ENCODE measurements around the gene DCAF6. TPM values are rescaled to one million over a fixed set of nuclear protein-coding genes. Genes with fewer than 3 reads are reported as not detected.

Gene DCAF6
- total and polyA plus RNA-seq, 4 donors: 19.7 to 120 (median 28.2) TPM

DNA sequence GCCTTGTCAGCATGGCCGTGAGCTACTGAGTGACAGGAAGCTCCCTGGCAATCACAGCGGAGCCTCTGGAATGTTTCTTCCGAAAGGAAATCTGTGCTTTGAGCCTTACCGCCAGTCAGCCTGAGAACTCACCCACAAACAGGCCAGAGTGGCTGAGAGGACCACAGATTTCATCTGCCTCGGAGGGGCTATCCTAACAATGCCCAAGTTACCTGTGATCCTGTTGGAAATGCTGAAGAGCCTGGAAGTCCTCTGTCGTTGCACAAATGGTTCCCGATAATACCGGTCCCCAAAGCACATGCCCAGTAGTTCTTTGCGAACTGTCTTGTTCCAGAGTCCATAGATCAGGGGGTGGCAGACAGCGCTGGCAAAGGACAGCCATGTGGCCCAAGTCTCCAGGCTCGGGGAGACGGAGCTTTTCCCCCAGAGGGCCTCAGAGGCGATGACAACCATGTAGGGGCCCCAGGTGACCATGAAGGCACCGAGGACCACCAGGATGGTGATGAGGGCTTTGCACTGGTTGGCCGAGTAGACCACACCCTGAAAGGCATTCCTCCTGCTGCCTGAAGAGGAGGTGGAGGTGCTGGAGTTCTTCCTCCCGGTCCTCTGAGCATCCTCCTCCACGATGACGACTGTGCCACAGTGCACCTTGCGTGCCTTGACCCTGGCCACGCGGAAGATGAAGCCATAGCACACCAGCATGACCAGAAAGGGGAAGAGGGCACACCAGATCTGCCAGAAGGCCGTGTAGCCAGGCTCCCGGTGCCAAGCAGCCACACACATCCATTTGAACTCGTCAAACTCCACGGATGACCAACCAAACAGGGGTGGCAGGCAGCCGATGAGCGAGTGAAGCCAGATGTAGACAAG, 160.0 kb downstream of the DCAF6 start:
- Histone ChIP-seq H3K36me3 (ENCODE audit: control insufficient read depth in 4 of 4, insufficient read depth in 4 of 4, low read length in 4 of 4) (peaks cover 0 to 14% (median 10%) of the 10 kb centered on the region in 4 donors), H3K27me3 (ENCODE audit: control insufficient read depth in 3 of 3, insufficient read depth in 3 of 3, low read length in 2 of 3) (no peaks in the 10 kb centered on the region), H3K9me3 (ENCODE audit: control insufficient read depth in 4 of 4, insufficient read depth in 3 of 4, low read length in 3 of 4) (no peaks in the 10 kb centered on the region), H3K27ac (ENCODE audit: low read depth in 1 of 2, low read length in 1 of 2) (no peak overlapping the region), H3K4me3 (no peak overlapping the region), H3K4me1 (ENCODE audit: control insufficient read depth in 5 of 5, insufficient read depth in 5 of 5, low read length in 5 of 5) (peaks cover 0 to 9% (median 0%) of the 10 kb centered on the region in 5 donors), H3K9ac (ENCODE audit: insufficient read depth in 1 of 2, low read length in 2 of 2) (no peak overlapping the region)
- ATAC-seq (ENCODE audit: insufficient read depth, low FRiP score): no peak
- WGBS, 2 donors: 94 to 95% methylated on average over 27 of the region's 27 CpGs
- DNase-seq: no peak
- TF ChIP-seq CTCF (IDR thresholded peaks at IDR 0.05; ENCODE audit: control extremely low read depth, extremely low read depth): no peak

GRCh38 chr1:168097921-168098528, 161.5 kb downstream of the DCAF6 start:
- Histone ChIP-seq H3K4me3 (no peak overlapping the region), H3K9me3 (ENCODE audit: control insufficient read depth in 4 of 4, insufficient read depth in 3 of 4, low read length in 3 of 4) (no peaks in the 10 kb centered on the region), H3K27ac (ENCODE audit: low read depth in 1 of 2, low read length in 1 of 2) (no peak overlapping the region), H3K9ac (ENCODE audit: insufficient read depth in 1 of 2, low read length in 2 of 2) (no peak overlapping the region), H3K27me3 (ENCODE audit: control insufficient read depth in 3 of 3, insufficient read depth in 3 of 3, low read length in 2 of 3) (no peaks in the 10 kb centered on the region), H3K4me1 (ENCODE audit: control insufficient read depth in 5 of 5, insufficient read depth in 5 of 5, low read length in 5 of 5) (peaks cover 0 to 9% (median 0%) of the 10 kb centered on the region in 5 donors), H3K36me3 (ENCODE audit: control insufficient read depth in 4 of 4, insufficient read depth in 4 of 4, low read length in 4 of 4) (peaks cover 0 to 14% (median 10%) of the 10 kb centered on the region in 4 donors)
- WGBS, 2 donors: 81 to 91% methylated on average over 12 of the region's 12 CpGs
- ATAC-seq (ENCODE audit: insufficient read depth, low FRiP score): no peak
- no peak for DNase-seq
- TF ChIP-seq CTCF (IDR thresholded peaks at IDR 0.05; ENCODE audit: control extremely low read depth, extremely low read depth): no peak

GRCh38 chr1:168098534-168099320, 162.2 kb downstream of the DCAF6 start:
- Histone ChIP-seq H3K36me3 (ENCODE audit: control insufficient read depth in 4 of 4, insufficient read depth in 4 of 4, low read length in 4 of 4) (peaks cover 0 to 14% (median 10%) of the 10 kb centered on the region in 4 donors), H3K4me1 (ENCODE audit: control insufficient read depth in 5 of 5, insufficient read depth in 5 of 5, low read length in 5 of 5) (peaks cover 0 to 9% (median 0%) of the 10 kb centered on the region in 5 donors), H3K27me3 (ENCODE audit: control insufficient read depth in 3 of 3, insufficient read depth in 3 of 3, low read length in 2 of 3) (no peaks in the 10 kb centered on the region), H3K27ac (ENCODE audit: low read depth in 1 of 2, low read length in 1 of 2) (no peak overlapping the region), H3K4me3 (no peak overlapping the region), H3K9ac (ENCODE audit: insufficient read depth in 1 of 2, low read length in 2 of 2) (no peak overlapping the region), H3K9me3 (ENCODE audit: control insufficient read depth in 4 of 4, insufficient read depth in 3 of 4, low read length in 3 of 4) (no peaks in the 10 kb centered on the region)
- WGBS, 2 donors: 90 to 92% methylated on average over 15 of the region's 15 CpGs
- TF ChIP-seq CTCF (IDR thresholded peaks at IDR 0.05; ENCODE audit: control extremely low read depth, extremely low read depth): no peak
- ATAC-seq (ENCODE audit: insufficient read depth, low FRiP score) (no peak), DNase-seq (no peak)

Data from lung (tissue), 12 donors.